ENCODE results near the gene CT45A7. TPM values are rescaled to one million over a fixed set of nuclear protein-coding genes. Genes with fewer than 3 reads are reported as not detected.
"Not testable (repeated sequence)": the region's sequence is repeated elsewhere in the genome, so short reads cannot be mapped to it uniquely, and the experiment has no call there.

CT45A7 gene
- not detected for total RNA-seq

GRCh38 chrX:135837180-135837579 is at the start of gene CT45A7:
TSS of gene CT45A7 (minus strand) at chrX:135837280. CDS start at chrX:135833533, 3,747 bp downstream.
- DNase-seq (ENCODE audit: low spot score) = not testable (repeated sequence)

GRCh38 chrX:135882741-135883140 is 45.7 kb upstream of the CT45A7 start:
- DNase-seq (ENCODE audit: low spot score) = not testable (repeated sequence)

GRCh38 chrX:135871712-135872111 is 34.6 kb upstream of the CT45A7 start, which contains the start of gene CT45A9:
TSS of gene CT45A9 (minus strand) at chrX:135871812. CDS start at chrX:135868061, 3,751 bp downstream.
- not testable (repeated sequence) for DNase-seq (ENCODE audit: low spot score)

- not testable (repeated sequence) for DNase-seq (ENCODE audit: low spot score)
These were observed 17.4 kb upstream of the CT45A7 start, which contains the start of gene CT45A8 for GRCh38 chrX:135854438-135854837. TSS of gene CT45A8 (minus strand) at chrX:135854538. CDS start at chrX:135850783, 3,755 bp downstream.

GRCh38 chrX:135819912-135820311 is 17.2 kb downstream of the CT45A7 start, which contains the start of gene CT45A2:
TSS of gene CT45A2 (minus strand) at chrX:135820012. CDS start at chrX:135816265, 3,747 bp downstream.
- not testable (repeated sequence) for DNase-seq (ENCODE audit: low spot score)

GRCh38 chrX:135802687-135803086 is 34.4 kb downstream of the CT45A7 start, which contains the start of gene CT45A6:
TSS of gene CT45A6 (minus strand) at chrX:135802787. CDS start at chrX:135798993, 3,794 bp downstream.
- DNase-seq (ENCODE audit: low spot score) = not testable (repeated sequence)

GRCh38 chrX:135785403-135785802 is 51.7 kb downstream of the CT45A7 start, which contains the start of gene CT45A5:
TSS of gene CT45A5 (minus strand) at chrX:135785503. CDS start at chrX:135781729, 3,774 bp downstream.
- DNase-seq (ENCODE audit: low spot score) = not testable (repeated sequence)

Other genes with a start within 250 kb of the CT45A7 start
- not detected for gene CT45A1, start 123.6 kb downstream of the CT45A7 start, total RNA-seq
- gene CT45A3, start 69.1 kb downstream of the CT45A7 start, total RNA-seq = not detected
- not detected for gene CT45A5, start 51.8 kb downstream of the CT45A7 start, total RNA-seq
- not detected for gene CT45A6, start 34.5 kb downstream of the CT45A7 start, total RNA-seq
- gene CT45A2, start 17.3 kb downstream of the CT45A7 start, total RNA-seq = not detected
- gene CT45A8, start 17.3 kb upstream of the CT45A7 start, total RNA-seq = not detected
- not detected for gene CT45A9, start 34.5 kb upstream of the CT45A7 start, total RNA-seq
- not detected for gene CT45A10, start 56.2 kb upstream of the CT45A7 start, total RNA-seq
- not detected for gene SAGE1, start 56.4 kb upstream of the CT45A7 start, total RNA-seq
- gene MMGT1, start 136.7 kb upstream of the CT45A7 start, total RNA-seq = 25.0 TPM
- 12.9 TPM for gene SLC9A6, start 148.2 kb upstream of the CT45A7 start, total RNA-seq

Measured in ureter (tissue), 1 donor.